Breast epithelium (tissue), 4 donors: ENCODE data around the gene NR4A3. TPM values are rescaled to one million over a fixed set of nuclear protein-coding genes. Genes with fewer than 3 reads are reported as not detected.
"Not testable (repeated sequence)": the region's sequence is repeated elsewhere in the genome, so short reads cannot be mapped to it uniquely, and the experiment has no call there.

Source experiments
- DNase-seq, 2 donors: peaks; one replicate each; pipeline ENCODE4 v3.0.0-alpha.2; 2019; ENCODE audit warnings: low spot score in 2 of 2
- H3K27ac ChIP-seq, 2 donors: fragments of 200-600 bp; sonication (generic) in 1 of 2; one replicate each; pipeline ENCODE4 v1.5.1; 2016 to 2019; ENCODE audit warnings: mild to moderate bottlenecking in 1 of 2
- H3K27me3 ChIP-seq, 2 donors: fragments of 200-600 bp; sonication (generic) in 1 of 2; one replicate each; pipeline versions ENCODE4 v1.5.1 to v1.6.0; 2017 to 2019; ENCODE audit warnings: control low read depth in 1 of 2, mild to moderate bottlenecking in 1 of 2
- H3K36me3 ChIP-seq: fragments of 200-600 bp; one replicate; pipeline ENCODE4 v1.5.1; 2019
- H3K4me1 ChIP-seq, 2 donors: fragments of 200-600 bp; sonication (generic); one replicate each; pipeline ENCODE4 v1.5.1; 2016 to 2019; ENCODE audit warnings: control low read depth in 1 of 2
- H3K4me3 ChIP-seq, 3 donors: fragments of 200-600 bp; sonication (generic); 1 replicate in 2 of 3; 2 replicates in 1 of 3; pipeline ENCODE4 v1.5.1; 2016 to 2019; ENCODE audit warnings: mild to moderate bottlenecking in 3 of 3, moderate library complexity in 2 of 3
- H3K9me3 ChIP-seq, 2 donors: fragments of 200-600 bp; sonication (generic) in 1 of 2; one replicate each; pipeline ENCODE4 v1.5.1; 2016 to 2019; ENCODE audit warnings: control low read depth in 1 of 2
- CTCF ChIP-seq, 3 donors: fragments of 450-650 bp; IDR thresholded peaks; one replicate each; pipeline ENCODE4 v1.5.1; 2016 to 2017; ENCODE audit warnings: antibody characterized with exemption in 3 of 3, mild to moderate bottlenecking in 3 of 3, moderate library complexity in 3 of 3
- POLR2A ChIP-seq: fragments of 450-650 bp; IDR thresholded peaks from one replicate; pipeline ENCODE4 v1.6.1; 2016; ENCODE audit warnings: antibody characterized with exemption, mild to moderate bottlenecking, moderate library complexity
- POLR2AphosphoS5 ChIP-seq, 3 donors: sonication (generic); formaldehyde crosslinking; IDR thresholded peaks; one replicate each; pipeline ENCODE4 v1.6.1; 2017; ENCODE audit warnings: antibody characterized with exemption in 3 of 3
- intact Hi-C: fragments of 100-400 bp; cut with DNase I; formaldehyde crosslinking; loops from one replicate; pipeline ENCODE4 v1.15.1; 2023; ENCODE audit warnings: low total_unique reads
- total RNA-seq, 3 donors: library from RNA; depleted of rRNA; stranded (reverse); fragments of >200 nt; gene quantifications; one replicate each; pipeline ENCODE4 v1.1.0, GENCODE V29; 2016

The NR4A3 gene
- total RNA-seq = 10 to 100 TPM in 1 of 3 donors, 1 to 10 TPM in 2; 1.3 to 34.1 (median 4.9) TPM

DNA sequence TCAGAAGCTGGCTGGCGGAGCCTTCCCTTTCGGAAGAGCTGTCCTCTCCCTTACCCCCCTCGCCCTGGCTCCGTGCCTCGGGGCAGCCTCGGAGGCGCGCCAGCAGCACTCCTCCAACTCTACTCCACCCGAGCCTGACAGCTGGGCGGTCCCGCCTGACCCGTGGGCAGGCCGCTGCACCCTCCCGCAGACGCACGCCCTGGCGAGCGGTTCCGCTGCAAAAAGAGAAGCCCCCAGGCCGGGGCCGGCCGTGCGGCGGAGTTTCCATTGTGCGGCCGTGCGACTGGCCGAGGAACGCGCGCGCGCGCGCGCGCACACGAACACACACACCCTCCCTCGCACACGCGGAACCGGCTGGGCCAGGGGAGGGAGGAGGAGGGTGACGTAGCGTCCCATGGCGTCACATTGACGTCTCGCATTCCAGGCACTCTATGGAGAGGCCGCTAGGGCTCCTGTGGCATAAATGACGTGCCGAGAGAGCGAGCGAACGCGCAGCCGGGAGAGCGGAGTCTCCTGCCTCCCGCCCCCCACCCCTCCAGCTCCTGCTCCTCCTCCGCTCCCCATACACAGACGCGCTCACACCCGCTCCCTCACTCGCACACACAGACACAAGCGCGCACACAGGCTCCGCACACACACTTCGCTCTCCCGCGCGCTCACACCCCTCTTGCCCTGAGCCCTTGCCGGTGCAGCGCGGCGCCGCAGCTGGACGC is at the start of gene NR4A3:
TSS of gene NR4A3 (plus strand) at position 490 of the 713 bp plus-strand sequence. CDS start 6,158 bp downstream, outside the sequence.
- Histone ChIP-seq H3K4me1 (peaks cover 0 to 5% of the 10 kb centered on the region in 2 donors), H3K9me3 (no peaks in the 10 kb centered on the region), H3K27ac (peak within 1 kb of the TSS; percentile 99), H3K4me3 (peak within 1 kb of the TSS; percentile 87 to 96 (median 91)), H3K27me3 (peaks cover 0 to 19% of the 10 kb centered on the region in 2 donors), H3K36me3 (no peaks in the 10 kb centered on the region)
- peak; percentile 54 to 86 (median 78) for TF ChIP-seq POLR2AphosphoS5 (IDR thresholded peaks at IDR 0.05)
- peak; percentile 26 for TF ChIP-seq POLR2A
- TF ChIP-seq CTCF (IDR thresholded peaks at IDR 0.05) = peak; percentile 43 to 73 (median 50)
- DNase-seq = peak; percentile 86 to 94
- intact Hi-C loops = no loop called here

DNA sequence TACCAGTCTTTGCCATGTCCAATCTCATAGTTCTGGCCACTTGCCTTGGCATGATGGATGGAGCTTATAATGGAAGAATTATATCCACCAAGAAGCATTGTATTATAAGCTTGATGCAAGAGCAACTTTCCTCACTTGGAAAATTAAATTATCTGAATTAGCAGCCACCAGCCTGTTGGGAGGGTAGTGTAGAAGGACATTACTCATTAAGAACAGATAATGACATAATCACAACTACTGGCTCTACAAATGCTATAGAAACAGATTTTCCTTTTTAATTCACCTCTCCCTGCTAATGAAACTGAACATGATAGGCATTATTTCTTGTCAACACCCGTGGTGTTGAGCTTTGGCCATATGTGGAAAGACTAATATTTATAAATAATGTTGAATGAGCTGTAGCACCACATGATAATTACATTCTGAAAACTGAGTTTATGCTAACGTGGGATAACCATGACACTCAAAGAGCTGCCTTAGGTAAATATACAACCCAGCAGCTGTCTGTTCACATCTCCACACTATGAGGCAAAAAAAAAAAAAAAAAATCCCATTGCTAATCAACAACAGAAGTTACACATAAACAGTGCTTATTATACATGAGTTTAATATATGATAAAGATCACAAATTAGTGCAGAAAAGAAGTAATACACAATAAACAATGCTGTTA is 48.1 kb upstream of the NR4A3 start:
- intact Hi-C loops = no loop called here

DNA sequence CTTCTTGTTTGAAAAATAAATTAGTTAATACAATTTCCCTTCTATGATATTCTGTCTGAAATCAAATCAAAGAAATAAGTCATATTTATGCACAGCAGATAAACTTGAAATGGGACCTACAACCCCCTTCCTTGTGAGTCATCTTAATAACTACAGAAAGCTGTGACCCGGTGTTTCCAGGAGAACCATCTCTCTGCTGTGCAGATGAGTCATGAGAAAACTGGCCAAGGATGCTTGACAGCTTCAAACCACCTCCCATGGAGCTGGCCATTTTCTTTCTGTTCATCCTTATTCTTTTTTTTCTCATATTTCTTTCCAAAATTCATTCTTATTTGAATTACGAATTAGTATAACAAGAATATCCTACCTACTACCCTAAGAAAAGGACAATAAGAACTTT is 43.4 kb upstream of the NR4A3 start:
- Histone ChIP-seq H3K4me1 (no peaks in the 10 kb centered on the region), H3K27ac (no peak overlapping the region), H3K36me3 (no peaks in the 10 kb centered on the region), H3K9me3 (no peaks in the 10 kb centered on the region), H3K27me3 (no peaks in the 10 kb centered on the region), H3K4me3 (no peak overlapping the region)
- intact Hi-C loops = no loop called here
- TF ChIP-seq POLR2A (no peak), POLR2AphosphoS5 (IDR thresholded peaks at IDR 0.05) (no peak), CTCF (IDR thresholded peaks at IDR 0.05) (no peak)
- no peak for DNase-seq

More for the DNA sequence above, 48.1 kb upstream of the NR4A3 start:
- H3K4me3 ChIP-seq = no peak overlapping the region
- H3K4me1 ChIP-seq = no peaks in the 10 kb centered on the region
- no peaks in the 10 kb centered on the region for H3K27me3 ChIP-seq
- no peak overlapping the region for H3K27ac ChIP-seq
- no peak for DNase-seq
- no peaks in the 10 kb centered on the region for H3K9me3 ChIP-seq
- TF ChIP-seq POLR2AphosphoS5 (IDR thresholded peaks at IDR 0.05) = no peak
- no peak for TF ChIP-seq CTCF (IDR thresholded peaks at IDR 0.05)
- TF ChIP-seq POLR2A = no peak
- H3K36me3 ChIP-seq = no peaks in the 10 kb centered on the region

- no peaks in the 10 kb centered on the region for H3K9me3 ChIP-seq
- H3K4me1 ChIP-seq = no peaks in the 10 kb centered on the region
- TF ChIP-seq CTCF (IDR thresholded peaks at IDR 0.05) (no peak), POLR2AphosphoS5 (IDR thresholded peaks at IDR 0.05) (no peak), POLR2A (no peak)
- no peak overlapping the region for H3K4me3 ChIP-seq
- no peak for DNase-seq
- intact Hi-C loops = no loop called here
- no peaks in the 10 kb centered on the region for H3K36me3 ChIP-seq
- no peaks in the 10 kb centered on the region for H3K27me3 ChIP-seq
- H3K27ac ChIP-seq = no peak overlapping the region
Measured at GRCh38 chr9:99778836-99779235, 42.8 kb upstream of the NR4A3 start.

DNA sequence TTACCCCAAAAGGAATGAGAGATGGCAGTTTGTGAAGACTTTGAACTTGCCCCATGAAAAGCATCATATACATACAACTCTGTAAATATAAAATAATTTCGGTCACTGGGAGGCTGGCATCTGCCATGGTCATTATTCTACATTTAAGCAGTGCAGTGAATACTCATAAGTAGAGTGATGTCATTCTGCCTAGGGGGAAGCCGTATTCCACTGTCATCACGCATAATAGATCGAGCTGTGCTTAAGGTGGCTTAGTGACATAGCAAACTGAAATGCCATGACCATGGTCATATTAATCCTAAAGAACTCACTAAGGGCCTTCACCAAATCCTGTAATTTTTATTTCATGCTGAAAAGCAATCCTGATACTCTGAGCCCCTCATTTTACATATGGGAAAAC is 42.4 kb upstream of the NR4A3 start:
- no peak for DNase-seq
- H3K36me3 ChIP-seq = no peaks in the 10 kb centered on the region
- H3K27me3 ChIP-seq = no peaks in the 10 kb centered on the region
- intact Hi-C loops = no loop called here
- no peak overlapping the region for H3K4me3 ChIP-seq
- TF ChIP-seq CTCF (IDR thresholded peaks at IDR 0.05) (no peak), POLR2AphosphoS5 (IDR thresholded peaks at IDR 0.05) (no peak), POLR2A (no peak)
- no peaks in the 10 kb centered on the region for H3K9me3 ChIP-seq
- no peaks in the 10 kb centered on the region for H3K4me1 ChIP-seq
- H3K27ac ChIP-seq = no peak overlapping the region

GRCh38 chr9:99782349-99782748 is 39.3 kb upstream of the NR4A3 start:
- H3K4me1 ChIP-seq, H3K9me3 ChIP-seq, intact Hi-C loops, H3K36me3 ChIP-seq, H3K4me3 ChIP-seq, DNase-seq, H3K27me3 ChIP-seq, H3K27ac ChIP-seq: not testable (repeated sequence)
